Hepatic stellate cell (primary cell): Measurements from ENCODE around the gene KRT16.
"Not testable (repeated sequence)": the region's sequence is repeated elsewhere in the genome, so short reads cannot be mapped to it uniquely, and the experiment has no call there.

ENCODE experiments used
- DNase-seq: peaks from one replicate; pipeline ENCODE4 v3.0.0; 2011; ENCODE audit warnings: low spot score

The KRT16 gene

GRCh38 chr17:41627316-41628072 is 14.9 kb upstream of the KRT16 start:
- no peak for DNase-seq

GRCh38 chr17:41626914-41627295 is 14.3 kb upstream of the KRT16 start:
- not testable (repeated sequence) for DNase-seq

GRCh38 chr17:41626028-41626913 is 13.7 kb upstream of the KRT16 start:
- DNase-seq, result not testable (repeated sequence)

GRCh38 chr17:41625602-41626001 is 13.0 kb upstream of the KRT16 start:
- DNase-seq, result no peak

- no peak for DNase-seq
Observed at GRCh38 chr17:41624208-41625101, 11.9 kb upstream of the KRT16 start, which contains the start of gene KRT17. KRT17 (minus strand) TSS chr17:41624575; CDS start chr17:41624509, 66 bp downstream.

- not testable (repeated sequence) for DNase-seq
Observed at GRCh38 chr17:41623184-41623861, 10.8 kb upstream of the KRT16 start.

- not testable (repeated sequence) for DNase-seq
Observed at GRCh38 chr17:41622340-41623183, 10.0 kb upstream of the KRT16 start.

GRCh38 chr17:41621916-41622315 is 9.3 kb upstream of the KRT16 start:
- DNase-seq, result no peak

GRCh38 chr17:41621435-41621817 is 8.9 kb upstream of the KRT16 start:
- DNase-seq, result not testable (repeated sequence)

GRCh38 chr17:41620583-41621434 is 8.2 kb upstream of the KRT16 start:
- DNase-seq, result no peak

- not testable (repeated sequence) for DNase-seq
Observed at GRCh38 chr17:41619927-41620582, 7.5 kb upstream of the KRT16 start.

- no peak for DNase-seq
Observed at GRCh38 chr17:41619036-41619926, 6.7 kb upstream of the KRT16 start.

GRCh38 chr17:41618341-41619035 is 5.9 kb upstream of the KRT16 start:
- DNase-seq, result no peak

- DNase-seq, result no peak
Observed at GRCh38 chr17:41617698-41618097, 5.1 kb upstream of the KRT16 start.

- no peak for DNase-seq
Observed at GRCh38 chr17:41617136-41617535, 4.6 kb upstream of the KRT16 start.

- DNase-seq, result not testable (repeated sequence)
Observed at GRCh38 chr17:41616486-41616885, 3.9 kb upstream of the KRT16 start.

GRCh38 chr17:41615454-41615853 is 2.9 kb upstream of the KRT16 start:
- no peak for DNase-seq
